SK-N-MC (cell line): ENCODE measurements around the gene SEC23A.

Source experiments
- DNase-seq: peaks from one replicate; pipeline ENCODE4 v3.0.0-alpha.2; 2011; ENCODE audit warnings: low read depth, low spot score
- H3K27ac ChIP-seq: fragments of 200-600 bp; sonication (generic); 2 replicates; pipeline ENCODE4 v1.5.1; 2016; ENCODE audit warnings: mixed run types
- H3K36me3 ChIP-seq: fragments of 200-600 bp; sonication (generic); 2 replicates; pipeline ENCODE4 v1.6.1; 2017; ENCODE audit warnings: antibody characterized with exemption, low read length, mixed read lengths; ENCODE audit not compliant: insufficient read depth
- H3K4me3 ChIP-seq: fragments of 200-600 bp; sonication (generic); 2 replicates; pipeline ENCODE4 v1.5.1; 2016
- H3K9ac ChIP-seq: fragments of 200-600 bp; sonication (generic); 2 replicates; pipeline ENCODE4 v1.8.0; 2017; ENCODE audit warnings: mixed run types, mixed read lengths; ENCODE audit not compliant: insufficient read length
- H3K9me3 ChIP-seq: fragments of 200-600 bp; sonication (generic); 2 replicates; pipeline ENCODE4 v1.6.1; 2017; ENCODE audit warnings: low read depth, mild to moderate bottlenecking, antibody characterized with exemption, low read length, moderate library complexity, mixed read lengths
- EZH2 ChIP-seq: fragments of 200-600 bp; sonication (generic); IDR thresholded peaks from one replicate; pipeline ENCODE4 v1.6.1; 2017; ENCODE audit warnings: antibody characterized with exemption
- FOXP2 ChIP-seq: optimal IDR thresholded peaks from 2 replicates; pipeline ENCODE3; 2011; ENCODE audit warnings: mild to moderate bottlenecking, moderate library complexity; ENCODE audit not compliant: insufficient read depth; ENCODE audit errors: extremely low read length, control extremely low read depth
- POLR2AphosphoS5 ChIP-seq: IDR thresholded peaks from 2 replicates; pipeline ENCODE4 v1.6.1; 2012; ENCODE audit warnings: mild to moderate bottlenecking, low read depth, low read length, borderline replicate concordance

The SEC23A gene

GRCh38 chr14:39097159-39097558 lies 5.9 kb downstream of the SEC23A start:
- Histone ChIP-seq H3K9ac (no peak overlapping the region), H3K9me3 (no peaks in the 10 kb centered on the region), H3K27ac (no peak overlapping the region), H3K36me3 (peaks cover 26% of the 10 kb centered on the region), H3K4me3 (no peak overlapping the region)
- TF ChIP-seq FOXP2 (no peak), POLR2AphosphoS5 (no peak), EZH2 (no peak)
- no peak for DNase-seq

- Histone ChIP-seq H3K9ac (no peak overlapping the region), H3K4me3 (no peak overlapping the region), H3K27ac (no peak overlapping the region), H3K36me3 (peaks cover 39% of the 10 kb centered on the region), H3K9me3 (no peaks in the 10 kb centered on the region)
- TF ChIP-seq POLR2AphosphoS5, result no peak
- no peak for TF ChIP-seq FOXP2
- no peak for TF ChIP-seq EZH2
- no peak for DNase-seq
Observed at GRCh38 chr14:39094515-39094914, 8.5 kb downstream of the SEC23A start.

- TF ChIP-seq POLR2AphosphoS5 (no peak), EZH2 (no peak), FOXP2 (no peak)
- DNase-seq, result no peak
- no peaks in the 10 kb centered on the region for H3K9me3 ChIP-seq
- H3K9ac ChIP-seq, result no peak overlapping the region
- no peak overlapping the region for H3K4me3 ChIP-seq
- no peak overlapping the region for H3K27ac ChIP-seq
- H3K36me3 ChIP-seq, result peaks cover 42% of the 10 kb centered on the region
Observed at GRCh38 chr14:39091716-39092115, 11.3 kb downstream of the SEC23A start.

GRCh38 chr14:39090548-39091111 lies 12.4 kb downstream of the SEC23A start:
- Histone ChIP-seq H3K36me3 (peaks cover 45% of the 10 kb centered on the region), H3K27ac (no peak overlapping the region), H3K9ac (no peak overlapping the region), H3K9me3 (no peaks in the 10 kb centered on the region), H3K4me3 (no peak overlapping the region)
- no peak for TF ChIP-seq FOXP2
- TF ChIP-seq EZH2, result no peak
- TF ChIP-seq POLR2AphosphoS5, result no peak
- DNase-seq, result no peak

GRCh38 chr14:39087493-39087892 lies 15.5 kb downstream of the SEC23A start:
- DNase-seq, result no peak
- H3K9me3 ChIP-seq, result no peaks in the 10 kb centered on the region
- no peak overlapping the region for H3K9ac ChIP-seq
- no peak overlapping the region for H3K27ac ChIP-seq
- no peak overlapping the region for H3K4me3 ChIP-seq
- peaks cover 36% of the 10 kb centered on the region for H3K36me3 ChIP-seq
- TF ChIP-seq FOXP2 (no peak), POLR2AphosphoS5 (no peak), EZH2 (no peak)

- TF ChIP-seq EZH2 (no peak), POLR2AphosphoS5 (no peak), FOXP2 (no peak)
- no peak for DNase-seq
- H3K36me3 ChIP-seq, result peaks cover 28% of the 10 kb centered on the region
- H3K9me3 ChIP-seq, result no peaks in the 10 kb centered on the region
- H3K9ac ChIP-seq, result no peak overlapping the region
- no peak overlapping the region for H3K4me3 ChIP-seq
- H3K27ac ChIP-seq, result no peak overlapping the region
Observed at GRCh38 chr14:39085933-39086332, 17.1 kb downstream of the SEC23A start.

- no peaks in the 10 kb centered on the region for H3K9me3 ChIP-seq
- H3K36me3 ChIP-seq, result peaks cover 21% of the 10 kb centered on the region
- no peak overlapping the region for H3K4me3 ChIP-seq
- DNase-seq, result no peak
- no peak for TF ChIP-seq POLR2AphosphoS5
- TF ChIP-seq EZH2, result no peak
- TF ChIP-seq FOXP2, result no peak
- H3K27ac ChIP-seq, result no peak overlapping the region
- H3K9ac ChIP-seq, result no peak overlapping the region
Observed at GRCh38 chr14:39083127-39083526, 19.9 kb downstream of the SEC23A start.

- no peak for TF ChIP-seq POLR2AphosphoS5
- TF ChIP-seq FOXP2, result no peak
- no peak for TF ChIP-seq EZH2
- Histone ChIP-seq H3K9me3 (no peaks in the 10 kb centered on the region), H3K4me3 (no peak overlapping the region), H3K27ac (no peak overlapping the region), H3K9ac (no peak overlapping the region), H3K36me3 (peaks cover 20% of the 10 kb centered on the region)
- DNase-seq, result no peak
Observed at GRCh38 chr14:39080886-39081285, 22.1 kb downstream of the SEC23A start.

GRCh38 chr14:39071096-39071495 lies 31.9 kb downstream of the SEC23A start:
- H3K36me3 ChIP-seq, result peaks cover 35% of the 10 kb centered on the region
- TF ChIP-seq POLR2AphosphoS5 (no peak), EZH2 (no peak), FOXP2 (no peak)
- H3K27ac ChIP-seq, result no peak overlapping the region
- H3K9ac ChIP-seq, result no peak overlapping the region
- H3K9me3 ChIP-seq, result no peaks in the 10 kb centered on the region
- no peak for DNase-seq
- no peak overlapping the region for H3K4me3 ChIP-seq
